Occipital lobe (tissue), 2 donors: ENCODE results near the gene MAPK1. TPM values are rescaled to one million over a fixed set of nuclear protein-coding genes. Genes with fewer than 3 reads are reported as not detected.
"Not testable (repeated sequence)": the region's sequence is repeated elsewhere in the genome, so short reads cannot be mapped to it uniquely, and the experiment has no call there.

Experiments
- DNase-seq: peaks from one replicate; lab custom pipeline; 2025; lab: John Stamatoyannopoulos, UW
- total RNA-seq: library from RNA; depleted of rRNA; stranded (reverse); fragments of >200 nt; gene quantifications from one replicate; pipeline ENCODE4 v1.2.3, GENCODE V29; 2014

Gene MAPK1
- total RNA-seq, 1 donor from 2014 or later: 76.0 TPM

DNA sequence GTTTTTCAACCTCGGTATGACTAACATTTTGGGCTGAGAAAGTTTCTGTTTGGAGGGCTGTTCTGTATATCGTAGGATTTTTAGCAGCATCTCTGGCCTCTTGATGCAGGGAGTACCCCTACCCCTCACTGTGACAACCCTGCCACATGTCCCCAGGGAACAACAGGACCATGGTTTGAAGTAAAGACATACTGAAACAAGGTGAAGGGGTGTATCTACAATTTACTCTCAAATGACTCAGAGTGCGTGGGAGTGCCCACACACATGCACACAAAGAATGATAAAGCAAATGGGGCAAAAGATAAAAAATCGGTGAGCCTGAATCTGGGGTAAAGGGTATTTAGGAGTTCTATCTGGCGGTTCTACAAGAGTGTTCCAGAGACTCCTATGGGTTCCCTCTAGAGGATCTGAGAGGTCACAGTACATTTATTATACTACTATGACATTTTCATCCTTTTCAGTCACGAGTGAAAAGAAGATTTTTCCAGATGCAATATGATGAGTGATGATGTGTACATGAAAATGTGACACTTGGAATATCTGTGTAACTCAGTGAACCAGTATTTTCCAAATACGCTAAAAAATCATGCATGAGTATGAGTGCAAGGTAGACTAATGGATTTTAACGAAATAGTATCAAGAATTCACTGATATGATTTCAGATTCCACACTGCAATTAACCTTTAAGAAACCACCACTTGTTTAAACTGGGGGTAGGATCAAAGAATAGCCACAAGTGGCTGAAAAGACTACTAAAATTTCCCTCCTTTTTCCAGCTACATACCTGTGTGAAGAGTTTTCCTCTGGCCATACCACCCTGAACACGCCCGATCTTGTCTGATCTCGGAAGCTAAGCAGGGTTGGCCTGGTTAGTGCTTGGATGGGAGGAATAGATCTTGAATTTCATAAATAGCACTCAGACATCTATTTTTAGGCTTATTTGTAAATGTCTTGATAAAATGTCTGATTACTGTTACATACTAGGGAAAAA is 75.5 kb downstream of the MAPK1 start:
- no peak for DNase-seq

DNA sequence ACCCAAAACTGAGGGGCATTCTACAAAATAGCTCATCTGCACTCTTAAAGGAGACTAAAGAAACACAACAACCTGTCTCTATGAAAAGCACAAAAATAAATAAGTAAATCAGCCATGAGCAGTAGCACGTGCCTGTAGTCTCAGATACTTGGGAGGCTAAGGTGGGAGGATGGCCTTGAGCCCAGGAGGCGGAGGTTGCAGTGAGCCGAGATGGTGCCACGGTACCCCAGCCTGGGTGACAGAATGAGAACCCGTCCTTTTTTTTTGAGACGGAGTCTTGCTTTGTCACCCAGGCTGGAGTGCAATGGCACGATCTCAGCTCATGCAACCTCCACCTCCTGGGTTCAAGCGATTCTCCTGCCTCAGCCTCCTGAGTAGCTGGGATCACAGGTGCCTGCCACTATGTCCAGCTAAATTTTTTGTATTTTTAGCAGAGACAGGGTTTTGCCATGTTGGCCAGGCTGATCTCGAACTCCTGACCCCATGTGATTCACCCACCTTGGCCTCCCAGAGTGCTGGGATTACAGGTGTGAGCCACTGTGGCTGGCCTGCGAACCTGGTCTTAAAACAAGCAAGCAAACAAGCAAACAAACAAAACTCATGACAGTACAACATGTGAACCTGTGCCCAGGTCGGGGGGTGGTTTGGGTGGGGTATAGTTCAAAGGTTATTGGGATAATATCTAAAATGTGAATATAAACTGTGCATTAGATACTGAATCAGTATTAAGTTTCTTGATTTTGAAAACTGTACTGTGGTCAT is 76.4 kb downstream of the MAPK1 start:
- DNase-seq: not testable (repeated sequence)

GRCh38 chr22:21790359-21790758 is 77.1 kb downstream of the MAPK1 start:
- DNase-seq: no peak

GRCh38 chr22:21787565-21787964 is 79.9 kb downstream of the MAPK1 start:
- DNase-seq: not testable (repeated sequence)

GRCh38 chr22:21780259-21780658 is 87.2 kb downstream of the MAPK1 start:
- no peak for DNase-seq

GRCh38 chr22:21779444-21779843 is 88.0 kb downstream of the MAPK1 start:
- no peak for DNase-seq

DNA sequence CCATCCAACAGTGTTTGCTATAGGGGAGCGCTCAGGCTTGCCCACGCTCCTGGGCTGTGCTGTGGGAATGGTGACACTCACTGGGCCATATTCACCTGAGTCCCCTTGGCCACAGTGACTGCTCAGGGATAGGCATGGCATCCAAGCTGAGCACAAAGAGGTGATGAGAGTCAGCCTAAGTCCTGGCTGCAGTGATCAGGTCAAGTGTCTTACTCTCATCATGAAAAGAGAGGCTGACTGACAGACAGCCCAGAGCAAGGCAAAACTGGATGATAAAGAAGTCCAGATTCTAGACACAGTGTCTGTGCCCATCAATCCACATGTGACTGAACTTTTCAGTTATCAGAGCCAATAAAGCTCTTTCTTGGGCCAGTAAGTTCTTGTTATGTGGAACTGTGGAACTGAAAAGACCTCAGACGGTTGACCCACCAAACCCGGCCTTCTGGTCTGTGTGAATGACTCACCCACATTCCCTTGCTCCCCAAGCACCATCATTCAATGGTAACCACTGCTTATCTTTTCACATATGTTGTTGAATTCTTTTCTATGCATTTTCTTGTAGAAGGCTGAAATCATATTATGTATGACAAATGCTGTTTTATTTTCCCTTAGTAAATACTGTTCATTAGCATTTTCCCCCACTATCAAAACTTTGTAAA is 88.6 kb downstream of the MAPK1 start:
- DNase-seq: no peak

- DNase-seq: no peak
Measured at GRCh38 chr22:21771631-21771976, 95.8 kb downstream of the MAPK1 start.

DNA sequence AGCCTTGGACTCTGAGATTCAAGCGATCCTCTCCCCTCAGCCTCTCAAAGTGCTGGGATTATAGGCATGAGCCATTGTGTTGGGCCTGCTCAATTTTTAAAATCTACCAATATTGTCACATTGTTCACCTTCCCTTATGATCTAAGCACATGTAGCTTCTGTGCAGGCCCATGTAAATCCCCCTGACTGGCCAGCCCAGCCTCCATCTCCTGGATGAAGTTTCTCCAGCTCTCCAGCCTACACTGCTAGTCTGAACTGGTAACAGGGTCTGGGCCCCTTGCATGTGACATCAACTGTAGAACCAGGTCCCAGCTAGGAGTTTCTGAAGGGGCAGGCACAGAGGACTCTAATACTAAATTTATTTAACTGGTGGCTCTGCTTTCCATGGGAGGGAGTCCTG is 99.0 kb downstream of the MAPK1 start:
- no peak for DNase-seq

GRCh38 chr22:21766691-21767462 is 100.6 kb downstream of the MAPK1 start:
- no peak for DNase-seq

DNA sequence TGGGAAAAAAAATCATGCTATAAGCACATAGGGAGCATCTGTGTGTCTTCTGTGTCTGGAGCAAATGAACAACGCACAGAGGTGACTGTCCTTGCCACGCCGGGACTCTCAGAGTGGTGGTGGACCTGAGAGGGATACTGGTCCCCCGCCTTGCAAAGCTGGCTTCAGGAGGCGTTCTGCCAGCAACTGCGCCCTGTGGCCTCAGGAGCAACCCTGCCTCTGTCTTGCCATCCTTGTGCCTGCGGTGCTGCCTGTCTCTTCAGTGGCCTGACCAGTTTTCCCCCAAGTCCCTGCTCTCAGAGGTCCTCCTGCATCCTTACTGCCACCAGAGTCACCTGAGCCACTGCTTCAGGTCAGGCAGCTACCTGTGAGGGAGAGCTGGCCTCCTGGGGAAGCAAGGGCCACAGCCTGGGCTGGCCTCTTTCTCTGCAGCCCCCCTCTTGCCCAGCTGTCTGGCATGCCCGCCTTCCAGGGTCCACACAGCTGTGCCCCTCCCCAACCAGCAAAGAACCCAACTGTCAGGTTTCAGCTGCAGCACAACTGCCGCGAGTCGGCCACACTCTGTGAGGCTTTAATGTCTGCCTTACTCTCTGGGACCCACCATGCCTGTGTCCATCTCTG is 101.4 kb downstream of the MAPK1 start:
- no peak for DNase-seq

GRCh38 chr22:21764038-21764804 is 103.2 kb downstream of the MAPK1 start:
- no peak for DNase-seq

- DNase-seq: no peak
Measured at GRCh38 chr22:21762712-21763581, 104.5 kb downstream of the MAPK1 start.

DNA sequence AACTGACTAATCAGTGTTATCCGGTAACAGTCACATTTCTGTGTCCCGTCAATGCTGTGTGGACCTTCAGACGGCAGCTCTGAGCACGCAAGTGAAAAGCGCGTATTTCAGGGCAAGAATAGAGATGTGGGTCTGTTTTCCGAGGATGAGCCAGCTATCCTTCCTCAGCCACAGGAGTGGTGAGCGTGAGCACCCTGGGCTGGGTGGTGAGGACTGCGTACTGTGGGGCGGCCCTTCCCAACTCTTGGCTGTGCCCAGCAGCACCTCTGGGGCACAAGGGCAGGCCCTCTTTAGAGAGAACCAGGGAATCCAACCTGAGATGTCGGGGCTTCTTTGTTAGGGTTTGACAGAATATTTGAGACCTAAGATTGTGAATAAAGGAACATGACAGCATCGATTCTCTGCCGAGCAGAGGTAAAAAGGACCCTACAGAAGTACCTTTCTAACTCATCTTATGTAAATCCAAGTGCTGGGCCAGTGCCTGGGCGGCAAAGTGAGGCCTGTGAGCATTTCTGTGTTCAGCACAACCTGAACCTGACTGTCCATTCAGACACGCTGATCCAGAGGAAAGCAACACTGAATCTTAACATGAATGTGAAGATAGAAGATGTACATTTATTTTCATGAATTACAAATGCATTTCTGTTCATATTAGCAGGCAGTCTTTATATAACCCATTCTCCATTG is 105.3 kb downstream of the MAPK1 start:
- DNase-seq: no peak

DNA sequence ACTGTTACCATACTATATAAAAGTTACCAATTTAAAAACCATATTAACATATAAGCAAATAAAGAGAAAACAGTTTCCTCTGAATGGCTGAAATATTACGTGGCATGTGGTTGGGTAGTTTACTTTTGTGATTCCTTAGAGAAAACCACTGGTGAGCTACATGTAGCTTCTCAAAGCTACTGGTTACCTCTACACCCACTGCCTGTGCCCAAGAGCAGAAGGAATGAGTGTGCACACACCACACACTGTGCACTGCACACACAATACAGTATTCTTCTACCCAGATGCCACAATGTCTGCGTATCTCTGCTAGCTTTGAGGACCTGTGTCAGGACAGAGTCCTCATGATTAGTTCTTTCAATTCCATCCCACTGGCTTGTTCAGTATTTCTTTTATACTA is 106.4 kb downstream of the MAPK1 start:
- DNase-seq: no peak

DNA sequence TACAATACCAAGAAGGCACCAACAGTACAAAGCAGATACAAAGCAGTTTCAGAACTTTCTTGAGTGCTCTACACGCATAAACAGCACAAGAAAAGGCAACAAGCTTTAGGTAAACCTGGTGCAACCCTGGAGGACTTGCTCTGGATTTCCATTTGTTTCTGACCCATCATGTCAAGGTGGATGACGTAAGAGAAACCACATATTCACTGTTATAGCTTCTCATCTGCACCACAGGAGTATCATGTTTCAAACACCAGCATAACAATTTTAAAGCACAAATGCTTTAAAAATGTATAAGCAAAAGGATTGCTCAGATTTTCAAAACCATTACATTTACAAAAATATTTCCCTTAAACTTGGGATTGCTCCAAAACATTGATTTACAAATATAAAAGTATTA is 106.8 kb downstream of the MAPK1 start:
- no peak for DNase-seq

GRCh38 chr22:21759646-21760376 is 107.6 kb downstream of the MAPK1 start:
- no peak for DNase-seq

- DNase-seq: no peak
Measured at GRCh38 chr22:21759093-21759492, 108.4 kb downstream of the MAPK1 start.
